ENCODE measurements around the gene PDZD7.

- no peak for TF ChIP-seq CTCF (IDR thresholded peaks at IDR 0.05; ENCODE audit: borderline replicate concordance, extremely low read depth, low read length, poor library complexity, severe bottlenecking)
- no peak for TF ChIP-seq EZH2 (IDR thresholded peaks at IDR 0.05; ENCODE audit: borderline replicate concordance, low read depth, low read length, severe bottlenecking)
These were observed 23.9 kb upstream of the PDZD7 start for GRCh38 chr10:101054876-101055275.
